Right renal cortex interstitium (tissue), 3 donors: Measurements from ENCODE around the gene GRM7. TPM values are rescaled to one million over a fixed set of nuclear protein-coding genes. Genes with fewer than 3 reads are reported as not detected.

Experiments
- DNase-seq, 3 donors: peaks; one replicate each; pipeline ENCODE4 v3.0.0-alpha.2; 2013; ENCODE audit warnings: low read depth in 3 of 3, low spot score in 2 of 3
- polyA plus RNA-seq, 3 donors: library from polyadenylated mRNA; unstranded; fragments of 120-200 nt; gene quantifications; one replicate each; pipeline ENCODE4 v1.2.1, GENCODE V29; 2013; ENCODE audit not compliant: insufficient read length in 3 of 3

GRM7 gene
- polyA plus RNA-seq, 3 donors, result 1.7 to 2.9 (median 2.2) TPM

- no peak for DNase-seq
Measured at GRCh38 chr3:7381741-7382140, 520.8 kb downstream of the GRM7 start.

GRCh38 chr3:7382293-7383010, 521.5 kb downstream of the GRM7 start:
- DNase-seq, result no peak

GRCh38 chr3:7385635-7386034, 524.7 kb downstream of the GRM7 start:
- DNase-seq, result no peak

GRCh38 chr3:7388026-7388425, 527.1 kb downstream of the GRM7 start:
- no peak for DNase-seq

DNA sequence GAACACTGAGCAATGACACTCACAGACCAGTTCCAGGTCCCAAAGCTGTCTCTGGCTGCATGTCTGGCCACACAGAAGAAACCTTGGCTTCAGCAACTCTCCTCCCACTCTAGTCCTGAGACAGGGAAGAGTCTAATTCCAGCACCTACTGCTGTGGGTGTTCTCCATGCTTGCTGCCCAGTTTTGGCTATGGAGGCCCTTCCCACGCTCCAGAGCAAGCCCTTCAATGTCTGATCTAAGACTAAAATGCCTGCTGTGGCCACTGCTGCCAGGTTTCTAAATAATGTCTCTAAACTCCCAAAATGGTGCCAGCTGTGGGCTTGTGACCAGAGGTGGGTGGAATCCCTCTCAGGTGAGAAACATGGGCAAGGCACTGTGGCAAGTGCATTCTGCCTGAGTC, 531.3 kb downstream of the GRM7 start:
- DNase-seq, result no peak

DNA sequence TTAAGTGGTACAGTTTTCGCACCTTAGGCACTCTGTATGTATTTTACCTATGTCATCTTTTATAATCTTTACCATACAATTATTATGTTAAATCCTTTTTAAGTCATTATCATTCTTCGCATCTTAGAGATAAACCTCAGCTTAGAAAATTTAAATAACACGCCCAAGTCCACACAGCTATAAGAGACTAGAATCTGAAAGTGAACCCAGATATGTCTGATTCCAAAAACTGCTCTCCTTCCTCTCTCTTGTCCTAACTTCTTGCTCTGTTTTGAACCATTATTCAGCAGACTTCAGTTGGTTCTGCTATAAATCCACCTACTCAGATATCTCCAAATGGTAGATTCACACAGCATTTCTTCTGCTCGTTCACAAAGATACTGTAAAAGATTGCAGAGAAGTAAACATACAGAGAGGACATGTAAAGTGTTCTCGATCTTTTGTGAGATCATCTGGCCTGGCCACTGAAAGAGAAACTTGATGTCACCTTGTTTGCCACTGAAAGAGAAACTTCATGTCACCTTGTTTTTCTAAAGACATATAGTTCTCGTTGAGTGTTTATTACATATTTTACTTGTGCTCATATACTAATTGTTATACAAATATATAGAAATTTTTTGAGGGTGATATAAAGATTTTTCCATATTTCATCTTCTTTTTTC, 533.2 kb downstream of the GRM7 start:
- no peak for DNase-seq

DNA sequence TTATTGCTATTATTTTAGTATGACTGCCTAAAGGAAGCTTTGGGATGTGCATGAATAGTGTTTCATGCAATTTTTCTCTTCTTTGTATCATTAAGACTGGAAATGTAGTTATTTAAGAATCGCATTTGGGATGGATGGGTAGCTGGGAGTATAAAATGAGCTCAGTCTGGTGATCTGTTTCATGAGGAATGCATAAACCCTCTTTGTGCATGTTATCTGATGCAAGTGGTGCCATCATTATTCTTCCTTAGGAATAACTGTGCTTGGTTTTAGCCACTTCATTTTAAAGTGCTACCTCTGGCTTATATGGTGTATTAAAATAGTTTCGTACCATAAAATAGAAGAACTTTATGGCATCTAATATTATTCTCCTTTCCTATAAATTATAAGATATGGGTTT, 535.6 kb downstream of the GRM7 start:
- DNase-seq, result no peak

GRCh38 chr3:7397097-7397496, 536.2 kb downstream of the GRM7 start:
- no peak for DNase-seq

GRCh38 chr3:7400360-7400759, 539.4 kb downstream of the GRM7 start:
- no peak for DNase-seq

DNA sequence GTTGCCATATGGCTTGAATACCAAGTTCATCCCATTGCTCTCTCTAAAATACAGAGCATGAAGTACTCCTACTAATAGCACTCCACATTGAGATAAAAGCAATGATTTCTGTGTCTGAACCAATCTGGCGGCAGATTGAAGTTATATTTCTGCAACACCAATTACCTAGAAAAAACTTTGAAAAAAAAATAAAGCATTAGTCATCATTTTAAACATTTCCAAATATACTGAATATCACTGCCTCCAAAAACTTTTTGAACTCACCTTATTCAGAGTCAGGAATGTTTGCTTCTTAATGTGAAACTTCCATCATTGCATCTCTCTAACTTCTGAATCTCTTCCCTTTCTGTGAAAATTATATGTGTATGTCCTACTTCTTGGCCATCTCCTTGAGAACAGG, 540.5 kb downstream of the GRM7 start:
- no peak for DNase-seq

- no peak for DNase-seq
Measured at GRCh38 chr3:7407107-7407506, 546.2 kb downstream of the GRM7 start.

DNA sequence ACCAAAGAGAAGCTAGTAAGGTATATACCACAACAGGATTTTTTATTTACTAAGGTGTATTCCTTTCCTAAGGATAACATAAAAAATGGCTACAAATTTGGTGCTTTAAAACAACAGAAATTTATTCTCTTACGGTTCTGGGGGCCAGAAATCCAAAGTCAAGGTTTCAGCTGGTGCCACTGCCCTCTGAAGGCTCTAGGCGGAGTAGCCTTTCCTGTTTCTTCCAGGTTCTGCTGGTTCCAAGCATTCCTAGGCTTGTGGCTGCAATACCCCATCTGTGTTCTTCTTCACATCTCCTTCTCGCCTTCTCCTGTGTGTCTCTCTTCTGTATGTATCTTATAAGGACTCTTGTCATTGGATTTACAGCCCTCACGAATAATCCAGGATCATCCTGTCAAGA, 549.9 kb downstream of the GRM7 start:
- no peak for DNase-seq

DNA sequence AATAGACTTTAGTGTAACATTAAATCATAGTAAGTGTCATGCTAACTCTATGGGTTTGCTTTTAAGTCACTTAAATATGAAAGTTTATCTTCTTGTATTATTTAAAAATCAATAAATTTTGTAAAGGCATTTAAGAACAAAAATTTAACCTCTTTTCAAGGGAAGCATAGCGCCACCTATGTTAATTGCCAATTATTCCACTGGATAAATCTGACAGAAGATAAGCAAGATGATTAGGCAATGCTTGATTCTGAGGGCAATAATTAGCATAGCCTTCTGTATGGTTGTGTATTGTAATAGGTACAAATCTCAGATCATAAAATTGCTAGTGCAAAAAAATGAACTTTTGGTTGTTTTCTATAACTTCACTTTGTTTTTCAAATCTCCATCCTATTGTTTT, 560.1 kb downstream of the GRM7 start:
- DNase-seq, result no peak

DNA sequence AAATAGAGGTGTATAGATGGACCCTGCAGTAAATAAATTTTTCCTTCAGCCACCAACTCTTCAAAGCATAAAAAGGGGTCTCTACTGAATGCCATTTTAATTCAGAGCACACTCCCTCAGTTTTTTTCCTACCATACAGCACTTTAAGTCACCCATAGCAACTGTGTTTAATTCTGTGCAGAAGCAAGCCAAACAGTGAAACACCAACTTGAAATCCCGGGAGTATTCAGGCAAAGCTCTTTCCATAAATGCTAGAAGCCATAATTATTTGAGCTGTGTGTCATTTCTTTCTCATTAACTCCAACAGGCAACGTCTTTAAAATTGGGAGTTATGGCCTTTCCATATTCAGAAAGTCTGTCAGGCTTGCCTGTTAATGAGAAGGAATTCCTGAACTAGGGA, 562.1 kb downstream of the GRM7 start:
- DNase-seq, result no peak

DNA sequence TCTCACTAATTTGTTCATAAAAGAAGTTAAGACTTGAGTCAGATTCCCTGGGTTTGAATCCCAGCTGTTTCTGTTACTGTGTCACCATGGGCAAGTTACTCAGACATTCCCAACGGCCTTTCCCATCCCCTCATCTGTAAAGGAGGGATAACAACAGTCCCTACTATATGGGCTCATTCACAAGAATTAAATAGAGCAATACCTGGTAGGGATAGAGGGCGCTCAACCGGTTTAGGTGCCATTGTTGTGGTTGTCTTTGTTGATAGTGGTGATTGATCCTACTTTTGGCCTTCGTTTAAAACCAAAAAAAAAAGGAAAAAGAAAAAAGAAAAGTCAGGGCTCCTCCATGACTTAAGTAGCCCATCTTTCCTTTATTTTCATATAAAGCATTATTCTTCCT, 563.1 kb downstream of the GRM7 start:
- DNase-seq, result no peak

- DNase-seq, result no peak
Measured at GRCh38 chr3:7428206-7428718, 567.3 kb downstream of the GRM7 start.

GRCh38 chr3:7432610-7433009, 571.7 kb downstream of the GRM7 start:
- no peak for DNase-seq

DNA sequence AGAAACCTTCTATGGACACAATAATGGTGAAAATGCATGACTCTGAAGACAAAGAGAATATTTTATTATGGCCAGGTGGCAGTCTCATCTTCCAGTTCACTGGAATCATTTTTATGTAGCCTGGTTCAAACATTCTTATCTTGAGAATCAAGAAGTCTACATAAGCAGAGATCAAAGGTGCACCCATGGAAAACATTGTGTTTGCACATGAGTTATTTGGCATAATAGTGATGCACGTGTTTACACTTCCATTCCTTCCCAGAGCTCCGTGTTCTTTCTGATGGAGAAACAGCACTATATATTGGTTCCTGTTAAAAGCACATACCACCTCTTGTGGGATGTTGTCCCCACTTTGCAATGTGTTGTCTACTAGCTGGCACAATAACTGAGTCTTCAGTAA, 572.2 kb downstream of the GRM7 start:
- no peak for DNase-seq

DNA sequence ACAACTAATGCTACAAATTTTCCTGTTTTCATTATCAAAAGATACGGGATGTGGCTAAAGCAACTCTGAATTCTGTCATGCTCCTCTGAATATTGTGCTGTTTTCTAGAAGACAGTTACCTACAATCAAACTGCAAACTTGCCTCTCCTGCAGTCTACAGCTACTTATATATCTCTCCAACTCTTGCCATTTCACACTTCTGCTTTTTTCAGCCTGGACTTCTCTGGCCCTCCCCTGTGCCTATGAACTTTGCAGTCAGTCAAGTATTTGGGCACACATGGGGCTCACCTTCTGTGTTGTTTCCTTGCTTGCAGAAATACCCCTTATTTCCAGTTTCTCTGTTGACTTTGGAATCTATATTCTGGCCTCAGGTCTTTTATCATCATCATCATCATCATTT, 575.6 kb downstream of the GRM7 start:
- no peak for DNase-seq

- no peak for DNase-seq
Measured at GRCh38 chr3:7437231-7437630, 576.3 kb downstream of the GRM7 start.

GRCh38 chr3:7439101-7439680, 578.3 kb downstream of the GRM7 start:
- DNase-seq, result no peak

GRCh38 chr3:7444886-7445285, 584.0 kb downstream of the GRM7 start:
- no peak for DNase-seq
